Gastrocnemius medialis (tissue), 4 donors: ENCODE results near the gene PARP11. TPM values are rescaled to one million over a fixed set of nuclear protein-coding genes. Genes with fewer than 3 reads are reported as not detected.

Experiments
- ATAC-seq, 2 donors: fragments of 150-250 bp; one replicate each; pipeline ENCODE4 v1.9.1; 2016
- DNase-seq, 2 donors: peaks; one replicate each; pipeline ENCODE4 v3.0.0-alpha.2; 2019
- H3K27ac ChIP-seq, 4 donors: fragments of 200-600 bp; sonication (generic); 1 replicate in 1 of 4; 2 replicates in 3 of 4; pipeline ENCODE4 v1.5.1; 2016 to 2018; ENCODE audit warnings: mild to moderate bottlenecking in 2 of 4, moderate library complexity in 1 of 4
- H3K27me3 ChIP-seq, 3 donors: fragments of 200-600 bp; sonication (generic) in 2 of 3; 1 replicate in 1 of 3; 2 replicates in 2 of 3; pipeline versions ENCODE4 v1.5.1 to v1.6.0; 2016 to 2019; ENCODE audit warnings: mild to moderate bottlenecking in 1 of 3, moderate library complexity in 1 of 3
- H3K36me3 ChIP-seq, 2 donors: fragments of 200-600 bp; sonication (generic) in 1 of 2; one replicate each; pipeline ENCODE4 v1.5.1; 2017 to 2018
- H3K4me1 ChIP-seq, 2 donors: fragments of 200-600 bp; sonication (generic) in 1 of 2; one replicate each; pipeline ENCODE4 v1.5.1; 2016 to 2017; ENCODE audit warnings: mild to moderate bottlenecking in 2 of 2
- H3K4me3 ChIP-seq, 4 donors: fragments of 200-600 bp; sonication (generic) in 3 of 4; 1 replicate in 1 of 4; 2 replicates in 3 of 4; pipeline ENCODE4 v1.5.1; 2016 to 2019; ENCODE audit warnings: mild to moderate bottlenecking in 2 of 4
- H3K9me3 ChIP-seq, 3 donors: fragments of 200-600 bp; sonication (generic) in 2 of 3; 1 replicate in 1 of 3; 2 replicates in 2 of 3; pipeline ENCODE4 v1.5.1; 2016 to 2019
- CTCF ChIP-seq, 5 experiments: fragments of 450-650 bp in 3 of 5; fragments of 200-600 bp in 2 of 5; sonication (generic) in 2 of 5; IDR thresholded peaks in 4 of 5; conservative IDR thresholded peaks in 1 of 5; 1 replicate in 4 of 5; 2 replicates in 1 of 5; pipeline ENCODE4 v1.5.1; 2016 to 2019; ENCODE audit warnings: antibody characterized with exemption in 5 of 5, mild to moderate bottlenecking in 3 of 5, moderate library complexity in 3 of 5
- POLR2A ChIP-seq, 2 donors: fragments of 450-650 bp; IDR thresholded peaks; one replicate each; pipeline ENCODE4 v1.6.1; 2017; ENCODE audit warnings: antibody characterized with exemption in 2 of 2, mild to moderate bottlenecking in 2 of 2, moderate library complexity in 2 of 2
- in situ Hi-C, 4 donors: fragments of 200-750 bp; cut with MboI; loops; one replicate each; pipeline versions ENCODE4 v1.15.0 to v1.8.0; 2017; ENCODE audit warnings: low sequenced_read_pairs in 4 of 4
- intact Hi-C: fragments of 100-400 bp; cut with DNase I; formaldehyde crosslinking; loops from one replicate; pipeline ENCODE4 v1.15.1; 2023; ENCODE audit warnings: low total_unique reads
- total RNA-seq, 4 donors: library from RNA; depleted of rRNA; stranded (reverse); fragments of >200 nt; gene quantifications; one replicate each; pipeline versions ENCODE4 v1.1.0 to v1.2.3, GENCODE V29; 2016

PARP11 gene
- total RNA-seq, 4 donors from 2014 or later, result 0.53 to 2.4 (median 1.2) TPM

- ATAC-seq (no peak), DNase-seq (no peak)
- H3K36me3 ChIP-seq, result no peaks in the 10 kb centered on the region
- in situ Hi-C loops (loop anchor here in 1 of 4 donors (25.0 kb wide), 1 partner anchor 660 kb away; no protein-coding TSS in a partner anchor), intact Hi-C loops (no loop called here)
- no peak for TF ChIP-seq CTCF (IDR thresholded peaks at IDR 0.05 in 4 of 5, conservative IDR thresholded peaks at IDR 0.05 in 1 of 5)
- TF ChIP-seq POLR2A (IDR thresholded peaks at IDR 0.05), result no peak
- no peak overlapping the region for H3K4me3 ChIP-seq
- H3K4me1 ChIP-seq, result peaks cover 10% of the 10 kb centered on the region in 2 donors
- no peak overlapping the region for H3K27ac ChIP-seq
- H3K27me3 ChIP-seq, result no peaks in the 10 kb centered on the region
- no peaks in the 10 kb centered on the region for H3K9me3 ChIP-seq
Observed at GRCh38 chr12:3797531-3798048, 75.6 kb downstream of the PARP11 start.

GRCh38 chr12:3795492-3796133 lies 77.6 kb downstream of the PARP11 start:
- DNase-seq, result no peak
- in situ Hi-C loops, result loop anchor here in 1 of 4 donors (25.0 kb wide), 1 partner anchor 658 kb away; no protein-coding TSS in a partner anchor
- peak in 1 of 2 donors; percentile 86 for ATAC-seq

GRCh38 chr12:3795066-3795465 lies 78.1 kb downstream of the PARP11 start:
- no peak overlapping the region for H3K4me3 ChIP-seq
- no peak overlapping the region for H3K27ac ChIP-seq
- ATAC-seq, result no peak
- no peak for TF ChIP-seq POLR2A (IDR thresholded peaks at IDR 0.05)
- no peaks in the 10 kb centered on the region for H3K36me3 ChIP-seq
- no peaks in the 10 kb centered on the region for H3K27me3 ChIP-seq
- DNase-seq, result no peak
- H3K4me1 ChIP-seq, result peaks cover 10% of the 10 kb centered on the region in 2 donors
- in situ Hi-C loops (loop anchor here in 1 of 4 donors (25.0 kb wide), 1 partner anchor 658 kb away; no protein-coding TSS in a partner anchor), intact Hi-C loops (no loop called here)
- H3K9me3 ChIP-seq, result no peaks in the 10 kb centered on the region

More at GRCh38 chr12:3795492-3796133, 77.6 kb downstream of the PARP11 start:
- no peaks in the 10 kb centered on the region for H3K27me3 ChIP-seq
- TF ChIP-seq POLR2A (IDR thresholded peaks at IDR 0.05) (no peak), CTCF (IDR thresholded peaks at IDR 0.05 in 4 of 5, conservative IDR thresholded peaks at IDR 0.05 in 1 of 5) (no peak)
- no peaks in the 10 kb centered on the region for H3K9me3 ChIP-seq
- intact Hi-C loops, result no loop called here
- H3K27ac ChIP-seq, result no peak overlapping the region
- H3K4me3 ChIP-seq, result no peak overlapping the region
- no peaks in the 10 kb centered on the region for H3K36me3 ChIP-seq
- peaks cover 10% of the 10 kb centered on the region in 2 donors for H3K4me1 ChIP-seq

- no peaks in the 10 kb centered on the region for H3K36me3 ChIP-seq
- no peaks in the 10 kb centered on the region for H3K27me3 ChIP-seq
- H3K9me3 ChIP-seq, result peaks cover 0 to 6% (median 0%) of the 10 kb centered on the region in 3 donors
- no peak overlapping the region for H3K4me3 ChIP-seq
- intact Hi-C loops (no loop called here), in situ Hi-C loops (loop anchor here in 1 of 4 donors (25.0 kb wide), 1 partner anchor 655 kb away; no protein-coding TSS in a partner anchor)
- no peak overlapping the region for H3K27ac ChIP-seq
- H3K4me1 ChIP-seq, result peaks cover 10% of the 10 kb centered on the region in 2 donors
- no peak for TF ChIP-seq CTCF (IDR thresholded peaks at IDR 0.05 in 4 of 5, conservative IDR thresholded peaks at IDR 0.05 in 1 of 5)
- TF ChIP-seq POLR2A (IDR thresholded peaks at IDR 0.05), result no peak
- DNase-seq (no peak), ATAC-seq (no peak)
Observed at GRCh38 chr12:3792623-3793288, 80.4 kb downstream of the PARP11 start.
